ENCODE data around the gene HNRNPD. TPM values are rescaled to one million over a fixed set of nuclear protein-coding genes. Genes with fewer than 3 reads are reported as not detected.

The HNRNPD gene
- polyA plus RNA-seq, 3 donors = 97.6 to 174 (median 149) TPM

- no peaks in the 10 kb centered on the region for H3K27me3 ChIP-seq (ENCODE audit: control insufficient read depth in 2 of 2, insufficient read depth in 2 of 2, low read length in 2 of 2)
- H3K9ac ChIP-seq (ENCODE audit: insufficient read depth, low read length, poor library complexity, severe bottlenecking) = no peak overlapping the region
- Mint-ChIP-seq H3K9me3 (peaks cover 11 to 20% (median 14%) of the 10 kb centered on the region in 7 donors), H3K36me3 (peaks cover under 1 to 8% of the 10 kb centered on the region in 2 donors), H3K4me1 (peaks cover under 1% of the 10 kb centered on the region), H3K27ac (peak overlapping the region in 2 of 7 donors; percentile 30 to 34), H3K27me3 (ENCODE audit: low read depth in 3 of 3) (peaks cover 0 to 4% (median 1%) of the 10 kb centered on the region in 3 donors), H3K4me3 (no peak overlapping the region)
- no peak overlapping the region for H3K4me2 ChIP-seq (replicated peaks; ENCODE audit: extremely low read depth, low read length, poor library complexity, severe bottlenecking)
- no peak for DNase-seq
- H3K4me1 ChIP-seq (ENCODE audit: control insufficient read depth in 1 of 2, insufficient read depth in 2 of 2, low read length in 2 of 2) = no peaks in the 10 kb centered on the region
- no peaks in the 10 kb centered on the region for H4K20me1 ChIP-seq (ENCODE audit: insufficient read depth, low read length)
- no peaks in the 10 kb centered on the region for H3K36me3 ChIP-seq (replicated peaks in 1 of 2; ENCODE audit: control insufficient read depth in 1 of 2, insufficient read depth in 2 of 2, low read length in 2 of 2)
- intact Hi-C loops (cut with micrococcal nuclease) = no loop called here
- no peak overlapping the region for H3K27ac ChIP-seq (ENCODE audit: low read depth in 1 of 2, low read length in 2 of 2)
- peaks cover 5 to 13% of the 10 kb centered on the region in 2 donors for H3K9me3 ChIP-seq (replicated peaks in 1 of 2; ENCODE audit: control insufficient read depth in 1 of 2, insufficient read depth in 1 of 2, low read length in 2 of 2)
- no CpG with 5 or more reads among the region's 2 CpGs for WGBS (ENCODE audit: insufficient coverage)
- no peak overlapping the region for H3K4me3 ChIP-seq (replicated peaks in 1 of 3; ENCODE audit: low read depth in 2 of 3, low read length in 3 of 3)
- H3K79me2 ChIP-seq (ENCODE audit: insufficient read depth, low read length) = peaks cover 1% of the 10 kb centered on the region
- TF ChIP-seq CTCF (IDR thresholded peaks at IDR 0.05) = no peak
- no peak overlapping the region for H2AFZ ChIP-seq (ENCODE audit: insufficient read depth, low read depth, low read length, poor library complexity, severe bottlenecking)
Measured at GRCh38 chr4:82382751-82383150, 9.0 kb upstream of the HNRNPD start.

- no peak overlapping the region for H3K4me3 ChIP-seq (replicated peaks in 1 of 3; ENCODE audit: low read depth in 2 of 3, low read length in 3 of 3)
- H3K9ac ChIP-seq (ENCODE audit: insufficient read depth, low read length, poor library complexity, severe bottlenecking) = no peak overlapping the region
- DNase-seq = no peak
- H3K27ac Mint-ChIP-seq = no peak overlapping the region
- H3K4me1 ChIP-seq (ENCODE audit: control insufficient read depth in 1 of 2, insufficient read depth in 2 of 2, low read length in 2 of 2) = no peaks in the 10 kb centered on the region
- no peak overlapping the region for H3K27ac ChIP-seq (ENCODE audit: low read depth in 1 of 2, low read length in 2 of 2)
- H3K9me3 ChIP-seq (replicated peaks in 1 of 2; ENCODE audit: control insufficient read depth in 1 of 2, insufficient read depth in 1 of 2, low read length in 2 of 2) = peaks cover 5 to 13% of the 10 kb centered on the region in 2 donors
- H3K36me3 ChIP-seq (replicated peaks in 1 of 2; ENCODE audit: control insufficient read depth in 1 of 2, insufficient read depth in 2 of 2, low read length in 2 of 2) = no peaks in the 10 kb centered on the region
- H3K4me3 Mint-ChIP-seq = no peak overlapping the region
- H3K79me2 ChIP-seq (ENCODE audit: insufficient read depth, low read length) = peaks cover 11% of the 10 kb centered on the region
- H3K27me3 Mint-ChIP-seq (ENCODE audit: low read depth in 3 of 3) = peaks cover 0 to 4% (median 1%) of the 10 kb centered on the region in 3 donors
- peaks cover 11 to 20% (median 14%) of the 10 kb centered on the region in 7 donors for H3K9me3 Mint-ChIP-seq
- H3K27me3 ChIP-seq (ENCODE audit: control insufficient read depth in 2 of 2, insufficient read depth in 2 of 2, low read length in 2 of 2) = no peaks in the 10 kb centered on the region
- H3K4me1 Mint-ChIP-seq = peaks cover 2% of the 10 kb centered on the region
- H3K4me2 ChIP-seq (replicated peaks; ENCODE audit: extremely low read depth, low read length, poor library complexity, severe bottlenecking) = no peak overlapping the region
- intact Hi-C loops (cut with micrococcal nuclease) = no loop called here
- H2AFZ ChIP-seq (ENCODE audit: insufficient read depth, low read depth, low read length, poor library complexity, severe bottlenecking) = no peak overlapping the region
- no CpG with 5 or more reads among the region's 2 CpGs for WGBS (ENCODE audit: insufficient coverage)
- H4K20me1 ChIP-seq (ENCODE audit: insufficient read depth, low read length) = no peaks in the 10 kb centered on the region
- no peak for TF ChIP-seq CTCF (IDR thresholded peaks at IDR 0.05)
- peaks cover 4 to 11% of the 10 kb centered on the region in 2 donors for H3K36me3 Mint-ChIP-seq
Measured at GRCh38 chr4:82381661-82382296, 8.0 kb upstream of the HNRNPD start.

All from CD14-positive monocyte (primary cell).